Breast epithelium (tissue), 3 donors: ENCODE measurements around the gene KCNK10.

Source experiments
- POLR2AphosphoS5 ChIP-seq, 3 donors: sonication (generic); formaldehyde crosslinking; IDR thresholded peaks; one replicate each; pipeline ENCODE4 v1.6.1; 2017; ENCODE audit warnings: antibody characterized with exemption in 3 of 3
- TF ChIP-seq, protein P1 (sequence below), 3 donors: fragments of 450-650 bp; IDR thresholded peaks; one replicate each; pipeline ENCODE4 v1.5.1; 2016 to 2017; ENCODE audit warnings: antibody characterized with exemption in 3 of 3, mild to moderate bottlenecking in 3 of 3, moderate library complexity in 3 of 3

DNA sequence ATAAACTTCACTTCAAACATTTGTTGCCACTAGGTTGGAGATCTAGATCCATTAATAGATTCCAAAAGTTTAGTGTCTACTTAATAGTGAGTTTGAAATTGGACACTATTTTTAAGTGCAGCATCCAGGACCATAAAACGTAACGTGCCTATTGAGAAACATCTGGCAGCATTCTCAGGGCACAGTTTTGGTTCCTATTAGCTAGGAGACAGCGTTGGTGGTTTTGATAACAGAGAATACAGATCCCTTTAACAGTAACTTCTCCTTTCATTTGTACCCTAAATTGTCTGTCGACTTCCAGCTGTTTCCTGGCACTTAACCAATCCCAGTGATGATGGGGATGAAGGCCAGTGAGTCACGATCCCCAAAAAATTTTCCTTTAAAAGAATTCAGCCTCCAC is 25.8 kb downstream of the KCNK10 start:
- TF ChIP-seq, protein P1, sequence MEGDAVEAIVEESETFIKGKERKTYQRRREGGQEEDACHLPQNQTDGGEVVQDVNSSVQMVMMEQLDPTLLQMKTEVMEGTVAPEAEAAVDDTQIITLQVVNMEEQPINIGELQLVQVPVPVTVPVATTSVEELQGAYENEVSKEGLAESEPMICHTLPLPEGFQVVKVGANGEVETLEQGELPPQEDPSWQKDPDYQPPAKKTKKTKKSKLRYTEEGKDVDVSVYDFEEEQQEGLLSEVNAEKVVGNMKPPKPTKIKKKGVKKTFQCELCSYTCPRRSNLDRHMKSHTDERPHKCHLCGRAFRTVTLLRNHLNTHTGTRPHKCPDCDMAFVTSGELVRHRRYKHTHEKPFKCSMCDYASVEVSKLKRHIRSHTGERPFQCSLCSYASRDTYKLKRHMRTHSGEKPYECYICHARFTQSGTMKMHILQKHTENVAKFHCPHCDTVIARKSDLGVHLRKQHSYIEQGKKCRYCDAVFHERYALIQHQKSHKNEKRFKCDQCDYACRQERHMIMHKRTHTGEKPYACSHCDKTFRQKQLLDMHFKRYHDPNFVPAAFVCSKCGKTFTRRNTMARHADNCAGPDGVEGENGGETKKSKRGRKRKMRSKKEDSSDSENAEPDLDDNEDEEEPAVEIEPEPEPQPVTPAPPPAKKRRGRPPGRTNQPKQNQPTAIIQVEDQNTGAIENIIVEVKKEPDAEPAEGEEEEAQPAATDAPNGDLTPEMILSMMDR (IDR thresholded peaks at IDR 0.05): no peak
- no peak for TF ChIP-seq POLR2AphosphoS5 (IDR thresholded peaks at IDR 0.05)
